Left kidney (tissue), 8 donors: ENCODE data around the gene KRT2. TPM values are rescaled to one million over a fixed set of nuclear protein-coding genes. Genes with fewer than 3 reads are reported as not detected.

ENCODE experiments used
- DNase-seq: peaks from one replicate; pipeline ENCODE4 v3.0.0-alpha.2; 2013
- long read RNA-seq, 8 donors: transcript quantifications; one replicate each; lab custom pipeline, GENCODE V29; 2026
- polyA plus RNA-seq: library from polyadenylated mRNA; unstranded; fragments of 120-200 nt; gene quantifications from one replicate; pipeline ENCODE4 v1.2.1, GENCODE V29; 2013; ENCODE audit not compliant: insufficient read length

Gene KRT2
- not detected for polyA plus RNA-seq
- long read RNA-seq, donor 1, result 0 reads
- long read RNA-seq, donor 2, result 0 reads
- long read RNA-seq, donor 3, result 0 reads
- long read RNA-seq, donor 4, result 0 reads
- long read RNA-seq, donor 5, result 0 reads
- long read RNA-seq, donor 6, result 0 reads
- long read RNA-seq, donor 7, result 0 reads
- long read RNA-seq, donor 8, result 0 reads

DNA sequence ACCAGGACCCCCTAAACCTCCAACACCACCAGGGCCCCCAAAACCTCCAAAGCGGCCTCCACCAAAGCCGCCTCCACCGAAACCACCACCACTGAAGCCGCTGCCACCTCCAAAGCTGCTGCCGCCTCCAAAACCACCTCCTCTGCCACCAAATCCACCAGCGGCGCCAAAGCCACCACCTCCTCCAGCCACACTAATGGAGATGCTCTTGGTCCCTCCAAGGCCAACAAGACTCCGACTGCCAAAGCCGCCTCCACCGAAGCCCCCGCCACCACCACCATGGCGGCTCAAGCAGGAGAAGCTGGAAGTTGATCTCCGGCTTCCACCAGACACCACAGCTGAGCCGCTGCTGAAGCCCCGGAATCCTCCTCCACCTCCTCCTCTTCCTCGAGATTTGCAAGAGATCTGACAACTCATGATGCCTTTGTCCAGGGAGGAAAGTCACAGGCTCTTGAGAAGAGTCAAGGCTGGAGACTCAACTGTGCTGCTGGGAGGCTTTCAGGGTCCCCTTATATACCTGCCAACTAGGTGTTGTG, at the start of gene KRT2:
KRT2 (minus strand) TSS at position 486 of the 536 bp plus-strand sequence; CDS start at position 417, 69 bp downstream.
- DNase-seq, result no peak

DNA sequence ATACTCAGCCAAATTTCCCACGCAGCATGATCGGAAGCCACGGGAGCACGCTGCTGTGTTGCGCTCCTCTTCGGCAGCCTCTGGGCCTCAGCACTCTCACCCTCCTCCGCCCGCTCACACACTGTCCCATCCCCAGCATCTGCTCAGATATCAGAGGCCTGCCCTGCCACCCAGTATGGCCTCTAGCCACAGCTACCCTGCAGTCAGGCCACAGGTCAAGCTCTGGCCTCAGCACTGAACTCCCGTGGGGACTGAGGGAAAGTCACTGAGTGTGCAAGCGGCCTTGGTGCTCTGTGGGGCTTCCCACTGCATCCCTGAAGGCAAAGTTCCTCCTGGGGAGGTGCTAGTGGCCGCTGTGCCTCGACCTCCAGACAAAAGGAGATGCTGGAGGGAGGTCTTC, 49.3 kb upstream of the KRT2 start:
- no peak for DNase-seq

DNA sequence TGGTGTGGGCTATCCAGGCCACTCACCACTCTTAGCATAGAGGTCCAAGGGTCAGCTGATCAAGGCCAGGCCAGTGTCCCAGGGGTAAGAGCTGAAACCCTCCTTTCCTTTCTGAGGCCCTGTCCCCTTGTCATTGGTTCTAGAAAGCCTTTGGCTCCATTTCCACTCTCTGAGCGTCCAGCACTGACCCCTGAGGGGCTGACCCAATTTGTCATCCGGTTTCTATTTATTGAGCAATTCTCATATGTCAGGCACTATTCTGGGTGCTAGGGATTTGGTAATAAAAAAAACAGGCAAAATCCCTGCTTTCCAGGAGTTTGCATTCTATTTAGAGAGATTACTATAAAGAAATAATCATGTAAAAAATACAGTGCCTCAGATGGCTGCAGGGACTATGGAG, 47.9 kb upstream of the KRT2 start:
- DNase-seq, result no peak

DNA sequence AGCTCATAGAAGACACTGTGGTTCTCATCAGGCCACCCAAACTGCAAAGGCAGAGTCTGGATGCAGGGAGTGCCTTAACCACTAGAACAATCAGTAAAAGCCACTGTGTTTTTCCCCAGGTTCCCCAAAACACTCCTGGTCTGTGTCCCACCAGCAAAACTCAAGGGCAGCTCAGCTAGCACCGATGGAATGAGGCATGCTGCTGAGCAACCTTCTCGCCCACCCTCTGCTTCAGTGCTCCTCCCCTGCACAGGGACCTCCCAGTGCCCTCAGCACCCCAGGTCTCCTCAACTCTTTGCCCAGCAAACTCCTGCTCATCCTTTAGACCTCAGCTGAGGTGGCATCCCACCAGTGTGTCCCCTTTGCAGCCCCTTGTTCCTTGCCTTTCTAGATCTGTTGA, 47.4 kb upstream of the KRT2 start:
- no peak for DNase-seq

DNA sequence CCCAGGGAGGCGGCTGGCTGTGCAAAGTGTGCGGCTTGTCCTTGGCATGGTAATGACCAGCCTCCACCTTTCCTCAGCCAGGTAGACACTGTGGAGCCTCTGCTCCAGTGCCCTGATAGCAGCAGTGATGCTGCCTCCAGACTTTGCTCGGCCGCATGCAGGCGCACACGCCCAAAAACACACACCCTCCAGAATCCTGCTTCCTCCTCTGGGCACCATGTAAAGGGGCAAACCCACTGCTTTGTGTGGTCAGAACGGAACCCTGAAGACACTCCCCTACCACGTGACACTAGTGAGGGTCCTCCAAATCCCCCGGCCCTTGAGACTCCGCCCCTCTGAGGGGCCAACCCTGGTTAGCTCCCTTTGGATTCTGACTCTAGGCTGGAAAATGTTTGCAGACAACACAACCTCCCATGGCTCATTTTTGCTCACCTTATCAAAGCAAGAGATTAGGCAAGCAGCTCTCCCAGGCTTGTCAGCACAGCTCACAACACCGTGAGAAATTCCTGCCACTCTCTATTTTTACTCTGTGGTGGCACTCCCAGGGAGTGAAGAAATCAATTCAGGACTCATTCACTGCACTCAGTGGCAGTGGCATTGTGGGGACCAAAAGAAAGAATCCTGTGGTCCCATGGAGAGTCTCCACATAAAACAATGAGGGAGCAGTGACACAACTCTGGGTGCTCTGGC, 46.8 kb upstream of the KRT2 start:
- no peak for DNase-seq

DNA sequence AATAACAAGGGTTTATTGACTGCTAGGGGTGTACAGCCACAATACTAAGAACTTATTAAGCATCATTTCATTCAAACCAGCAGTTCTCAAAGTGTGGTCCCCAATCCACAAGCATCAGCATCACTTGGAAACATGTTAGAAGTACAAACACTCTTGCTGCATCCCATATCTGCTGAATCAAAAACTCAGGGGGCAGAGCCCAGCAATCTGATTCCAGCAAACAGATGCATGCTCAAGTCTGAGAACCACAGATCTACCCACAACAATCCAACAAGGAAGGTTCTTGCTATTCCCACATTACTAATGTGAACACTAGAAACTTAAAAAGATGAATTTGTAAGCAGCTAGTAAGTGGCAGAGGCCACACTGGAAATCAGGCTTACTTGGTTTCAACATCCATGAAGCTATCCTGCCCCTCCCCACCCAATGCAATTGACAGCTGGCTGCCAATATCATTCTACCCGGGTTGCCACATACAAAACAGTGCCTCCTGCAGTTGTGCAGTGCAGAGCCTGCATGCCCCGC, 45.1 kb upstream of the KRT2 start:
- DNase-seq, result no peak

DNA sequence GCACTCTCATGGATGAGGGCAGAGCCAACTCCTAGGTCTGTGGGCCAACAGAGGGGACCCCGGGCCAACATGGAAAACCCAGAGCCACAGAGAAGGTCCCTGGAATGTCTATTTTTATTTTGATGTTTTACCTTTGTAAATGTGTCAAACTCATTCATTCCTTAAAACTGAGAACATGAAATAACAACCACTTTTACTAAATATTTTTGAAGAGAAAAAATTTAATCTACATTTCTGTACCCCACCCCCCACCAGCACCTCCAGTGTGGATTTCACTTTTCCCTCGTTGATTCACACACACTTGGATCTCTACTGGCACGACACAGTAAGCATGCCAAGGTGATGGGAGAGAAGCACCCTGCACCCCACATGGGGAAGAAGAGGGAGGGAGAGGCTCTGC, 44.6 kb upstream of the KRT2 start:
- DNase-seq, result no peak

DNA sequence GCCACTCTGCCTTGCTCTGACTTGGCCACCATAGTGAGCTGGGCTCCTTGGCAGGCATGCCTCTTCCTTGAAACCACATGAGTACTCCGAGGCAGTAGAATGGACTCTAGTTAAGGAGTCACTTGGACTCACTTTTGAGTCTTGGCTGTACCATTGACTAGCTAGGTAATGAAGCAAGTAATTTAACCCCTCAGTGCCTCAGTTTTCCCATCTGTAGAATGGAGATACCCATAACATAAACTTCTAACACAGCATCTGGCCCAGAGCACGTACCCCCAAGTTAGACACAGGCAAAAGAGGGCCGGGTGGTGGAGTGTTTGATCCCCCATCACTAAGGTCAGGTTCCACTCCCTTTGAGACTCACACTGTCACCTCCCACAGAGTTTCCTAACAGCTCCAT, 43.0 kb upstream of the KRT2 start:
- DNase-seq, result no peak

DNA sequence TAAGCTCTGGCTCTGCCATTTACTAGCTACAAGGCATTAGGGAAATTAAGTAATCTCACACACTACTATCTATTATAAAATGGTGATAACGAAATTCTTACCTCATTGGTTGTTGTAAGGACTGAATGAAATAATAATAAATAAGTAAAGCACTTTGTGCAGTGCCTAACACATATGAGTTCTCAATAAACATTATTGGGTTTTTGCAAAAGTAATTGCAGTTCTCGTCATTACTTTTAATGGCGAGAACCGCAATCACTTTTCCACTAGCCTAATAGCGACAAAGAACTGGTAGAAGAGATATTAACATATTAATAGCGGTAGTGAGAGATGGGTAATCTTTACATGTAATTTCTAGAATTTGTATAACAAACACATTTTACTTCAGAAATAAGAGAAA, 42.1 kb upstream of the KRT2 start:
- no peak for DNase-seq

DNA sequence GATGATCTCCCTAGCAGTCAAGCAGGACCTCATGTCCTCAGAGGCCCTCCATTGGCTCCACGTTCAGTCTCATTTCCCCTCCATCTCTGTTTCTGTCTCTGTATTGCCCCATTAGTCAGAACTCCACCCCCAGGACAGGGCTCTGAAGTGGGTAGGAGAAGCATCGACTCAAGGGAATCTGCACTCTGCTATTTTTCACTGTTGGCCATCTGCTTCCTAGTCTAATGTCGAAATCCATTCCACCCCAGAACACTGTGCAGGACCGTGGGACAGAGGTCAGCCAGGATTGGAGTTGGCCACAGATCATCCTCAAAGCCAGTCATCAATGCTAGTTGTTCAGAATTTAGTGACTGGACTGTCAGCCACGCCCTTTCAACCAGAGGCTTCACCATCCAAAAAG, 41.2 kb upstream of the KRT2 start:
- no peak for DNase-seq

DNA sequence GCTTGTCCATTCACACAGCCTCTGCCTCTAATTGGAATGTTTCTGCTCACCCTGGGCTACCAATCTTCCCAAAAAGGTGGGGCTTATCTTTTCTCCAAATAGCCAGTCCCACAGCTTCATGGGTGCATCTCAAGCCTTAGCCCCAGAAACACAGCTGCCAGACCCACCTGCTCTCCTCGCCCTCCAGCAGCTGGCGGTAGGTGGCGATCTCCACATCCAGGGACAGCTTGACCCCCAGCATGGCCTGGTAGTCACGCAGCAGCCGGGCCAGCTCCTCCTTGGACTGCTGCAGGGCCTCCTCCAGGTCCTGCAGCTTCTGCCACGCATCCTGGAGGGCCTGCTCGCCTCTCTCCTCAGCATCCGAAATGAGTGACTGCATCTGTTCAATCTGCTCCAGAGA, 40.2 kb upstream of the KRT2 start:
- DNase-seq, result no peak

DNA sequence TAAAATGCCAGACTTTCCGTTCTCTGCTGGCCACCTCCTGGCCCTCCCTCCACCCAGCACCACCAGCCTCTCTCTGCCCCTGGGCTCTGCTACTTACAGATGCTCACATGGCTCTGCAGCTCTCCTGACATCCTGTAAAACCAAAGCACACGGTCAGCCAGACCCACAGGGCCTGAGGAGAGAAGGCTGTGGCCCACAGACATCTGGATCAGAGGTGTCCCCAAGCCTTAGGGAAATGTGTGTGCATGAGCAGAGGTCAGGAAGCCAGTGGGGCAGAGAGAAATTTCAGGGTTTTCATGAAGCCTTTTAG, 39.8 kb upstream of the KRT2 start:
- no peak for DNase-seq

DNA sequence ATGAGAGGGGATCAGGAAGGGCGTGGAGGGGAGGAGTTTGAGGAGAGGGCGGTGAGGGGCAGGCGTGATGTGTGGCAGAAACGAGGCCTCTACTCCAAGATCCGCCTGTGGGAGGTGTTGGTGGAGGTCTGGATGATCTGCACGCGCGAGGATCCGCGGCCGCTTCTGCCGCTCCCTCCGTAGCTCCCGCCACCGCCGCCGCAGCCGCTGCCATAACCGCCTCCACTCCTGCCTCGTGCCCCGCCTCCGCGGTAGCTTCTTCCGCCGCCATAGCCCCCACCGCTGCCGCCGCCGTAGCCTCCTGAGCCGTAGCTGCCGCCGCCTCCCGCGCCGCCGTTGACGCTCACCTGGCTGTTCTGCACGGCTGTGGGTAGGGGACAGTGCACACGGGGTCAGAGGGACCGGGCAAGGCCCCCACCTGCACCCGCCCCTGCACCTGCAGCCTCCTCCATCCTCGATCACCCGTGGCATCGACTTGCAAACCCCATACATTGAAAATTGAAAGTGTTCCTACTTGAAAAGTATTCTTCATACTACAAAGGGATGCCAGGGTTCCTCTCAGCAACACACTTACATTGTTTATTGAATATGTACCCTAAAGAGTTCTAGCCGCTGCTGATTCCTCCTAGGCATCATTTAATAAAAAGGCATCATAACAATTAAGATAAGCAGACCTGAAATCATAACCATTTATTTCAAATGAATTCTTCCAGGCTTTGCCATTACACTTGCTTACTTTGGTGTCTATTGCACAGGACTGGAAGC, 39.2 kb upstream of the KRT2 start:
- DNase-seq, result no peak

DNA sequence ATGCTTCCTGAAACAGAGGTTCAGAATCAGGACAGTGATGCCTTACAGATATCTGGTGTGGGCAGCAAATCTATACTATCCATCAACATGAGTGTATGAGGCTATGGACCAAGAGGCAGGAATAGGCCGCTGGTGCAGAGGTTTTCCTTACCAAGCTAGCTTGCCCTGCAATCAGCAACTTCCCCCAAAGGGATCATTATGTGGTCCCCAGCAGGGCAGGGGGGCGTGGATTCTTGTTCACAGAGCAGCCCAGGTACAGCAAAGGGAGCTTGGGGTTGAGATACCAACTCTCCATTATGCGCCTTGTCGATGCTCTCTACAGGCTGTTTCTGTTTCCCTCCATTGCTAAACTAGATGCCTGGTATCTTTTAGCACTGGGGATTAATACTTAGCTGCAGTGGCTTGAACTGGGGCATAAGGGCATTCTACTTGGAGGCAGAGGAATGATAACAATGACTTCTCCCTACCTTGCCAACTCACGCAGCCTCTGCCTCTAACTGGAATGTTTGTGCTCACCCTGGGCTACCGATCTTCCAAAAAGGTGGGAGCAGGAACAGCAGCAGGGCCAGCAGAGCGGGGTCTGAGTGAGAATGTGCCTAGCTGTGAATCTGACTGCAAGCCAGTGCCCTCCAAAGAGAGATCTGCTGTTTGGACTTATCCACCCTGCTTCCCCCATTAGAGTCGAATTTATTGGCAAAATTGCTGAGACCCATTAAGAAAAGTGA, 38.5 kb upstream of the KRT2 start:
- no peak for DNase-seq

DNA sequence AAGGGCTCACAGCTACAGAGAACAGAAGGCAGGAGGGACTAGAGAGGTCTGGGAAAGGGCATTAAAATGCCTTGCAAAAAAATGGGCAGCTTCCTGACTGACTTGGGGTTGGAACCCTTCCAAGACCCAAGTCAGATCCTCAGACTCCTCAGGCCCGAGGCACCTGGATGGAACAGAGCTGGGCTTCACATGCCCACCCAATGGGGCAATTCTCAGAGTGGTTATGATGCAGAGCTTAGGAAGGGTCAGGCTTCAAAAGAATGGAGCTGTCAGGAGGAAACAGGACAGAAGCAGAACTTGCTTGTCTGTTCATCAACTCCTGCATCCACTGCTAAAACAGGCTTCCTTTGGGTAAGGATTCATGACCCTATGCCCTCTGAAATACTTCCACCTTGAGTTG, 37.9 kb upstream of the KRT2 start:
- no peak for DNase-seq

DNA sequence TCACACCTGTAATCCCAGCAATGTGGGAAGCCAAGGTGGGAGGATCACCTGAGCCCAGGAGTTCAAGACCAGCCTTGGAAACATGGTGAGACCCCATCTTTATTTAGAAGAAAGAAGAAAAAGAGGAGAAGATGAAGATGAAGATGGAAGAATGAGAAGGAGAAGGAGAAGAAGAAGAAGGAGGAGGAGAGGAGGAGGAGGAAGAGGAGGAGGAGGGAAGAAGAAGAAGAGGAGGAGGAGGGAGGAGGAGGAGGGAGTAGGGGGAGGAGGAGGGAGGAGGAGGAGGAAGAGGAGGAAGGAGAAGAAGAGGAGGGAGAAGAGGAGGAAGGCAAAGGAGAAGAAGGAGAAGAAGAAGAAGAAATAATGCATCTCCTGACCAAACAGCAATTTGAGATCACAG, 37.2 kb upstream of the KRT2 start:
- DNase-seq, result no peak

DNA sequence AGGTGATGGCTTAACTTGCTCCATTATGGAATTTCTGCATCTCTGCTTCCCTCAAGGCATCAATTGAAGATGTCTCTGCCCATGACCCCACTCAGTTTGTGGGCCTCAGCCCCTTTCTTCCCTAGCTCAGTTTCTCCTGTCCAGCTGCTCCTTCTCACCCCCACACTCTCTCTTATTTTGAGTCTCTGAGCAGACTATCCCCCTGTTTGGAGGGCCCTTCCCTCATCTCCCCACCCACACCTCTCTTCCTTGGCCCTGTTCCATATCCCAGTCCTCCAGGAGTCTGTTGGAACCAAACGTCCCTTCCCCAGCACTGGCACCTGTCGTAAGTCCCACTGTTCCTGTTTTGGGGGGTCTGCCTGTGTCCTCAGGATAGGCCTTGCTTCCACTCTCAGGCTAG, 36.5 kb upstream of the KRT2 start:
- DNase-seq, result no peak

DNA sequence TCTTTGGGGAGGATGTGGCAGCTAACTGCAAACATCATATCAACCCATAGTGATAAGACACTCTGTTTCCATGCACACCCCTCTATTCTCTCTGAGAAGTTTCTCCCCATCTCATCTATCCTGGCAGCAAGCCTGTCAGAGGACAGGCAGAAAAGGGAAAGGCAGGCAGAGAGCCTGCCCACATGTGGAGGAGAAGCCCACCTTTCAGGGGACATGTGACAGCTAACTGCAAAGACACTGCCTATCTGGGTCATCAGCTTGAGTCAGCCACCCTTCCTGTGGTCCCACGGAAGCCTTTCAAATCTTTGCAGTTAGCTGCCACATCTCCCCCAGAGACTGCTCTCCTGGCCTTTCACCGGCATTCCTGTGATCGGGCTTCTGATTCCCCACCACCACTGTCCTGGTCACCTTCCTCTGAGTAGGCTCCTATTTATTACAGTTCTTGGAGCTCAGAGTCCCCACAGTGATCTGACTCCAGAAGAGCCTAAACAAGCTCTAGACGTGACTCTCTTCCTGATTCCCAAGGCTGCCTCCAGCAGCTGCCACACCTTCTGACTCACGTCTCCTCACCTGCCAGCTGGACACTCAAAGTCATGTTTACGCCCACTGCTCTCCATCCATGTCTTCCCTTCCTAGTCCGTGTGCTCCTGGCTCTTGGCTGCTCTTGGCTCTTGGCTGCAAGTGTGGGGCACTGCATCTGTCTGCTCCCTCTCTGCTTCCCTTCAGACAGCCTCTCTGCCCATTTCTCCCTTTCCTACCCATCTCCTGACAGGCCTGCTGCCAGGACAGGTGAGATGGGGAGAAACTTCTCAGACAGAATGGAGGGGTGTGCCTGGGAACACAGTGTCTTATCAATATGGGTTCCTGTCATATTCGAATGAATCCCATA, 35.7 kb upstream of the KRT2 start:
- no peak for DNase-seq

DNA sequence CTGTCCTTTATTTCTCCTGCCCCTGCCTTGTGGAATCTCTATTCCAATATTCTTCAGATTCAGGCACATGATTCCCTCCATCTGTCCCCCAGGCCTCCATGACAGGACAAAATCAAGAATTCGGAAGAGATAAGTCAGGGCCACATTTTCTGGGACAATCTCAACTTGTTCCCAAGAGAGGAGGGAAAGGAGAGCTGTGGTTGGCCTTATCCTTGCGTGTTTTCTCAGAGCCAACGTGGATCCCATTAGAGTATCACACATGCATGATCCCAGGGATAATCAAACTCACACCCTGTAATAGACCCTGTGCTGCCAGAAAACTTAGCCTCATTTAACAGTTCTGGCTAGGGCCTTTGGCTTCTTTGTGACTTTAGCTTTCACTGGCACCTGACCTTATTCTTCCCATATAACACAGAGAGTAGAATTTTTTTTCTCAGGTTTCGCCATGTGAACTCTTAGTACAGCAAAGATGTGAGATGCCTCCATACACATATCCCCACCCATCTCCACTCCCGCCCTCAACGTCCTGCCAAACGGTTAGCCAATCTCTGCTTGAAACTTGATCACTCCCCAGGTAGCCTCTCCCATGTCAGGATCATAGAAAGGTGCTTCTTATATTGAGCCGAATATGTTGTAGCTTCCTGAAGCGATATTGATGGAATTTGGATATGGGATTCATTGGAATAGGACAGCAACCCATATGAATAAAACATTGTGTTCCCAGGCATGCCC, 34.9 kb upstream of the KRT2 start:
- no peak for DNase-seq

DNA sequence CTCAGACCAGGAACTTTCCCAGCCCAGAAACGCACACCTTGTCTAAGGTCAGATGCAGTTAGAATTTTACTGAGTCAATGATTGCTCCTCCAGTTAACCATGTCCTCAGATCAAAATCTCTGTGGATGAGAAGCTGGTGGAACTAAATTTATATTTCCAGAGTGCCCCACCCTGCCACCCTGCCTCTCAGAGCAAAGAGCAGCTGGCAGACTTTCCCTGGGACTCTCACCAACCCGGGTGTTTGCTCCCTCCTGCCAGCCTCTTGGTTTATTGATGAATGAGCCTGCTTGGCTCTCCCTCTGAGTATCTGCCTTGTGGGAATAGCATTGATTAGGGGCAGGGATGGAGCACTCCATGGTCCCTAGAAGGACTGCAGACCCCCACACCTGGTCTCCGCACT, 34.1 kb upstream of the KRT2 start:
- no peak for DNase-seq

DNA sequence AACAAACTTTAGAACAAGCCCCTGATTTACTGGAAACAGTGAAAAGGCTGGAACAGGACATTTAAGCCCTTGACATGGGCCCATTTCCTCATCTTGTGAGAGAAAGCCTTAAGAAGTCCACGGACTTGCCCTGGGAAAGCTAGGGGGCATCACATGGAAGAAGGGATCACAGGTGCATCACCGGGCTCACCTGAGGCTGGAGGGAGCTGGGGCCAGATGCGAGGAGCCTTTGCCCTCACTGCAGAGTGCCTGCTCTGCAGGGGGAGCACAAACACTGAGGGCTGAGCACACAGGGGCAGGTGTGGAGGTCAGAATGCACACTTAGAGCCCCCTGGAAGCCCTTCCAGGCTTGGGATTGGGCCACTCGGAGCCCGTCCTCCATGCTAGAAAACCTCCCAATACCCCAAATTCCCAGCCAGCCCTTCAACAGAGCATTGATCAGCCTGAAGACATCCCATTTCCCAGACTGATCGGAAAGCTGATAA, 33.4 kb upstream of the KRT2 start:
- DNase-seq, result no peak
